Activated CD4-positive, alpha-beta T cell treated with anti-CD3 and anti-CD28 coated beads for 1 hour (primary cell): ENCODE measurements around the gene ERN1.
"Not testable (repeated sequence)": the region's sequence is repeated elsewhere in the genome, so short reads cannot be mapped to it uniquely, and the experiment has no call there.

Source experiments
- DNase-seq: peaks from one replicate; pipeline ENCODE4 v3.0.0-alpha.2; 2020

ERN1 gene

DNA sequence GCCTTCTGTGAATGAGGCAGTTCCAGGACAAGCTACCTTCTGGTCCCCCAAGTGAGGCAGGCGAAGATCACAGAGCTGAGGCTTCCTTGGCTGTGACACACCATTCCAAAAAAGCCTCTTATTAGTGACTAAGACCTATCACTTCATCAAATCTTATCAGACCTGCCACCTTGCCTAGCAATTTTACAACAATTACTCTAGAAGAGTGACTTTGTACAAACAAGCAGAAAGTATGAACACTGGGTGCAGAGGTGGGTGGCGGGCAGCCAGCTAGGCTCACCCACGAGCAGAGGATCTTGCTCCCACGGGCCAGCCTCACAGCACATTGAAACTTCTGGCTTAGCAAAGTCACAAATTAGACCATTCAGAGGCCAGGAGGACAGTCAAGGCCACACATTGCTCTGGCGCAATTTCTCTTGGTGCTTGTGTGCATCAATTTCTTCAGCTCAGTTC, 107.3 kb downstream of the ERN1 start:
- DNase-seq: no peak

DNA sequence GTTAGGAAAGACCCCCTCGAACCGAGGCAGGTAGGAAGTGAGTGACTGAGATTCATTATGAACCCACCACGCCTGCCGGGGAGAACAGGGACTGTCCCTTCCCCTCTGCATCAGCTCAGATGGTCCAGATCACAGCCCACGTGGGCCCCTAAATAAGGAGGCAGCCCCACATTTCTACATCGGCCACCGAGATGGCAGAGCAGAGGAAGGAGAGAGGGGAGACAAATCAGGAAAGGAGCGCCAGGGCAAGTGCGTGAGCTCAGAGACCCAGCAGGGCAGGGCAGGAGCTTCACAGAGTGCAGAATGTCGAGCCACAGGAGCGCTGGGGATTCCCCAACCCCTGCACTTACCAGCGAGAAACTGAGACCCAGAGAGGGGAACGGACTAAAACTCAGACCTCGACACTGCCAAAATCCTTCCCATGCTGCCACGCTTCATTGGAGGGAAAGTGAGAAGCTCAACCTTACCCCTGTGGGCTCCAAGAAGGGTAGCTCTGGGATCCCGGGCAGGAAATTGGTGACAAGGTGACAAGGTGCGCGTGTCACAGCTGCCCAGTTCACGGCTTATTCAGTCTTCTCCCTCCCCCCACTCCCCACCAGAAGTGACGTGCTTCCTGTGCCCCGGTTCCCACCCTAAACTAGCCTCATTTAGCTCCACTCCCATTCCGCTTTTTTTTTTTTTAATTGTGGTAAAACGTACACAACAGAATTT, 109.7 kb downstream of the ERN1 start, which contains the start of gene ICAM2:
Gene ICAM2, minus strand, starts transcription at position 578 of the 711 bp plus-strand sequence. CDS start 13,942 bp downstream, outside the sequence.
- peak; percentile 84 for DNase-seq

DNA sequence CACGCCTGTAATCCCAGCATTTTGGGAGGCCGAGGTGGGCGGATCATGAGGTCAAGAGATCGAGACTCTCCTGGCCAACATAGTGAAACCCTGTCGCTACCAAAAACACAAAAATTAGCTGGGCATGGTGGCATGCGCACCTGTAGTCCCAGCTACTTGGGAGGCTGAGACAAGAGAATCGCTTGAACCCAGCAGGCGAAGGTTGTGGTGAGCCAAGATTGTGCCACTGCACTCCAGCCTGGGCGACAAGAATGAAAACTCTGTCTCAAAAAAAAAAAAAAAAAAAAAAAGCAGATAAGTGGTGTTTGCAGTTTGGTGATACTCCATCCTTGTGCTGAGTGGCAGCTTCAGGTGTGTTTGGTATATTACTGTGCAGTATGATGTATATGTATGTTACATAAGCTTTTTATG, 110.4 kb downstream of the ERN1 start:
- not testable (repeated sequence) for DNase-seq

DNA sequence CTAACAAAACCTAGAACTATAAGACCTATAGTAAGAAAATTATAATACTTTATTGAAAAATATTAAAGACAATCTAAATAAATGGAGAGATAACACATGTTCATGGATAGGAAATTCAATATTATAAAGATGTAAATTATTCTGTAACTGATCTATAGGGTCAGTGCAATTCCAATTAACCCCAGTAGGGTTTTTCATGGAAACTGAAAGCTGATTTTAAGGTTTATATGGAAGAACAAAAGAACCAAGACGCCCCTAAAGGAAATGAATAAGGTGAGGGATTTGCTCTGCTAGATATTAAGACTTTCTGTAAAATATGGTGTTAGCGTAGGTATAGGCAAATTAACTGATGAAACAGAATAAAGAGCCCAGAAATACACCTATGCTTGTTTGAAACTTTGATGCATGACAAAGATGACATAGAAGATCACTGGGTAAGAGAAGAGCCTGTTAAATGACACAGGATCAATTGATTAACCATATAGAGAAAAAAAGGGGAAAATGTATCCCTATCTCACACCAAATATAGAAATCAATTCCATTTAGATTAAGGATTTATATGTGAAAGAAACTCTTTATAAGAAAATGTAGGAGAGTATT, 112.5 kb downstream of the ERN1 start:
- no peak for DNase-seq

DNA sequence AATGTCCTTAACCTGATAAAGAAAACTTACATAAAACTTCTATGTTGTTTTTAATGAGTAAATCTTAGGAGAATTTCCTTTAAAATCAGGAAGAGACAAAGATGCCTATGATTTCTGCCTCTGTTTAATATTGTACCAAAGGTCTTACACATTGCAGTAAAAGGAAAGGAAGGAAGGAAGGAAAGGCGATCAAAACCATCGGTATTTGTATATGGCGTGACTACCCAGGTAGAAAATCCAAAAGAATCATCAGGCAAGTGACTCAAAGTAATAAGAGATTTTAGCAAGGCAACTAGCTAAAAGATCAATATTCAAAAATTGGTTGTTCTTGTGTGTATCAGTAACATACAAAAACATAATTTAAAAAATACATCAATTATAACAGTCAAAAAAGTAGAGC, 113.0 kb downstream of the ERN1 start:
- no peak for DNase-seq

DNA sequence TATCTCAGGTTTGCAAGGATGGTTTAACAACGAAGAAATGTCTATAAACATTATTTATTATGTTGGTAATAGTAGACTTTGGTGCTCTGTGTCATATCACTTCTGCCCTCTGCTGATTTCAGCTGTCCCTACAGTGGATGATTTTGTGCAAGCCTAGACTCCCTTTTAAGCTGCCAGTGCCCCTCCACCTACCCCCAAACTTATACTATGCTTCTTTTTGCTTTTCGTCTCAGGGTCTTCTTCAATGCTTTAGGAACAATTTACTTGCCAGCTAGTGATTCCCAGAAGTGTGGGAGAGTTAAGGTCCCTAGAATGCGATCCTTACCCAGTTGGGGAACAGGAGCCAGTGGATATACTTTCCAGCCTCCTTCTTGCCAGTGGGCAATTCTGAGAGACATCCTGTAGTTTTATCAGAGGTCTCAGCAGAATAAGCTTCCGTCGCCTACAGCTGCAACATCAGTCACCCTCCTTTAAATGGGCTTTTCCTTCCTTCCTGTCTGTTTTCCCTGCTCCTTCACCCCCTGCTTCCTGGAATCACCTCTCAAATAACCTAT, 113.6 kb downstream of the ERN1 start:
- no peak for DNase-seq

DNA sequence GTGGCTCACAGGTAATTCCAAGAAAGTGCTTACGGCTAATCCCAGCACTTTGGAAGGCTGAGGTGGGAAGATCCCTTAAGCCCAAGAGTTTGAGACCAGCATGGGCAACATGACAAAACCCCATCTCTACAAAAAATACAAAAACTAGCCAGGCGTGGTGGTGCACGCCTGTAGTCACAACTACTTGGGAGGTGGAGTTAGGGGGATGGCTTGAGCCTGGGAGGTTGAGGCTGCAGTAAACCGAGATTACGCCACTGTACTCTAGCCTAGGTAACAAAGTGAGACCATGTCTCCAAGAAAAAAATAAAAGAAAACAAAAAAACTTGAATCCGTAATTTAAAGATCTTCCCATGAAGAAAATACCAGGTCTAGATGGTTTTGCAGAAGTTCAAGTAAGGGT, 114.5 kb downstream of the ERN1 start:
- no peak for DNase-seq

DNA sequence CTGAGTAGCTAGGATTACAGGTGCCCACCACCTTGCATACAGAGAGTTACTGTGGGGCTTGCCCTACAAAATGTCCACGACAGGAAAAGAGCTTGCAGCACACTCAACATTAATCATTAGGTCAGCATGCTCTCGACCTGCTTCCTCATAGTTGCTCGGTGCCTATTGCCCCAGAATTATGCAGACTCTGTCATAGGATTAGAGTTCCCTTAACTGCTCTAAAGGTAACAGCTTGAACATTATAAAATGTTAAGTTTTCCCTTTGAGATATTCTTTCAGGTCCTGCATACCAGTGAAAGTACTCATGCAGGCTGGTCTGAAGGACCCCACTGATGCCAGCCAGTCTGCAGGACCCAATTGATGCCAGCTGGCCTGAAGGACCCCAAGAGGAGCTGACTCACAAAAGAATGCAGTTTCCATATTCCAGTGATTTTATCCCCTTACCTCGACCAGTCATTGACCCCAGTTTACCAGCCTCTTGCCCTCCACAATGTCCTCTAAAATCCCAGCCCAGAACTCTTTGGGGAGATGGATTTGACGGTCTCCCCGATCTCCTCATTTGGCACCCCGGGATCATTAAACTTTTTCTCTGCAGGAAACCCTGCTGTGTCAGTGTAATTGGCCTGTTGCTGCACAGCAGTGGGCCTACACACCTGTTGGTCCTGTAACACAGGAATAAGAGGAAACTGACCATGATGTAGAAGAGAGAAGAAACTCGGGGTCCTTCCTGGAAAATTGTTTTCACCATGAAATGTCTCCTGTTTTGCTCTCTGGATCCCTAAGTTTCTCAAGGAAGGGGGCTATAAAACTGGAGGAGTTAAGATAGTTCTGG, 120.2 kb downstream of the ERN1 start:
- DNase-seq: no peak

DNA sequence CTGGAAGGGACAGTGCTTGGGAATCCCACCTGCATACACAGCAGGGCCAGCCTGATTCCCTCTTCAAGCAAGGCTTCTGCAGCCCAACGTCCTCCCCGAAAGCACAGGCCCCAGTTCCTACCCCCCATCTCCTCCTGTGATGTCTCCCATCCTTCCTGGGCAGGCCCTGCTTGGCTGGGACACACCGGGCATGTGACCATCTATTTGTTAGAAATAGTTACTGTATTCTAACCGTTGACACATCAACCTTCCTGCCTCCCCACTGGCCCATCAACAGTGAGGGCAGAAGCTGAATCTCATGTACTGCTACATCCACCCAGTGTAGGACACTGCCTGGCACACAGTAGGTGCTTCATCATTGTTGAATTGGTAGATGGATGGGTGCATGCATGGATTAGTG, 121.1 kb downstream of the ERN1 start:
- DNase-seq: no peak

DNA sequence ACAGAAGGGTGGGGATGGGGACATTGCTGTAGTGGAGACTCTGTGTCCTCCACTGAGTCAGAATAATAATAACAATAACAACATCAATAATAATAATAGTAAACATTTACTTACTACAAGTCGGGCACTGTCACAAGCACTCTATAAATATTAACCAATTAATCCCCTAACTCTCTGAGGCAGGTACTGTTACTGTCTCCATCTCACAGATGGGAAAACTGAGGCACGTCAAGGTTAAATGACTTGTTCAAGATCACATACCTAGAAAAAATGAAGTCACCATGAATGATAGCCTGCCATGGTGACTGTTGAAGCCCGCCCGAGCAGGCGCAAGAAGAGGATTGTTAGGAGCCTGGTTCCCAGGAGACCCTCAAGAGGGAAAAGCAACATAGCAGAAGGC, 121.6 kb downstream of the ERN1 start:
- no peak for DNase-seq

DNA sequence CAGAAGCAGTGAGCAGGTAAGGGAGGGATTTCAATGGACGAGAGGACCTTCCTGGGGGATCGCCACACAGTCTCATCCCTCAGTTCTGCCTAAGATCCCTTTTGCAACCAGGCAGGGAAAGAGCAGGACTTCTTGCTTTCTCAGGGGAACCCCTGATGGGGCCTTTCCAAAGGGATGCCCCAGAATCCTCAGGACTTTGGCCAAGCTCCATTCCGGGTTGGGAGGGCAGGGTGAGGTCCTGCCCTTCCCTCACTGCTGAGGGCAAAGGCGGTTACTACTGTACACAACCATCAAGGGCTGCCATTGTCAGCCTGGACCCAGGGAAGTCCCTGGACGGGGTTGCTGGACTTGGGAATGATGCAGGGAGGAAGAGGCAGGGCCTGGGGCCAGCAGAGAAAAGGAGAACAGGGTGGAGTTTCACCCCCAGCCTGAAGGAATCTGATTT, 122.1 kb downstream of the ERN1 start:
- no peak for DNase-seq

DNA sequence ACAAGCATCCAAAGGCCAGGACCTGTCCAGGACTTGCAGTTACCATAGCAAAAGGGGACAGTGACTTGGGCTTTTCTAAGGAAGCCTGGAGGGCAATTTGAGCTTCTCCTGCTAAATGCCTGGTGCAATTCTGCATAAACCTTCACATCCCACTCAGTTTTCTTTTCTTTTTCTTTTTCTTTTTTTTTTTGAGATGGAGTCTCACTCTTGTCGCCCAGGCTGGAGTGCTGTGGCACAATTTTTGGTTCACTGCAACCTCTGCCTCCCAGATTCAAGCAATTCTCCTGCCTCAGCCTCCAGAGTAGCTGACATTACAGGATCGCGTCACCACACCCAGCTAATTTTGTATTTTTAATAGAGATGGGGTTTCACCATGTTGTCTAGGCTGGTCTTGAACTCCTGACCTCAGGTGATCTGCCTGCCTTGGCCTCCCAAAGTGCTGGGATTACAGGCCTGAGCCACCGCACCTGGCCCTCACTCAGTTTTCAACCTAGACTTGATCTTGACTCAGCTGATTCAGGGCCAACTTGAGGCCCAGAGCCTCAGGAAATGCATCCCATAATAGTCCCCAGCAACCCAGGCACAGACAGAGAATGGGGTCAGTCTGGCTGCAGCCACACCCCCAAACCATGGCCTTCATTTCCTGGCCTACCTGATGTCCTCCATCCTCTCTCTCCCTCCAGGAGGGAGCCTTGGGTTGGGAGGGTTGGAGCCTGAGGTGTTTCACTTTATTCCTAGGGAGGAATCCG, 122.7 kb downstream of the ERN1 start:
- not testable (repeated sequence) for DNase-seq

DNA sequence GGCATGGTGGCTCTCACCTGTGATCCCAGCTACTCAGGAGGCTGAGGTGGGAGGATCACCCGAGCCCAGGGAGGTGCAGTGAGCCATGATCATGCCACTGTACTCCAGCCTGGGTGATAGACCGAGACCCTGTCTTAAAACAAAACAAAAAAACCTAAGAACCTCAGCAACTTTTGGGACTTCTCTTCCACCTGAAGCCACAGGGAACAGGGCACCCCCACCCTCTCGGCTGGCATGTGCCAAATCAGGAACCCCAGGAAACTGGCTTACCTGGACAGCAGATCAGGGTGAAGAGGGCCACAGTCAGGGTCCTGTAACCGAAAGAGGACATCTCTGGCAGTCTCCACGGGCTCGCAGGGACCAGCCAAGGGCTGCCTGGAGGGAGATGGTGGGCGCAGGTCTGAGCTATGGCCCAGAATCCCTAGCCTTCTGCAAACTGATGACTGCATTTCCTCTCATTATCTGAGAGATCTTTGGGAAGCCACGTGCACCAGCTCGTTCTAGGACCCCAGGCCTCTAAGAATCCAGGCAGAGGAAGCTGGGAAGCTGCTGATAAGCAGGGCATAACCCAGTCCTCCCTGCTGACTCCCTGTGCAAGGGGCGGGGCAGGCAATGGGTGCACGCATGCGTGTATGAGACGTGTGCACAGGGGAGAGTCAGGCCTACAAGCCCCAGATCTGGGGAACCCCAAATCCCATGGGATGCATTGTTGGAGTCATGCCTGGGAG, 123.4 kb downstream of the ERN1 start:
- no peak for DNase-seq

DNA sequence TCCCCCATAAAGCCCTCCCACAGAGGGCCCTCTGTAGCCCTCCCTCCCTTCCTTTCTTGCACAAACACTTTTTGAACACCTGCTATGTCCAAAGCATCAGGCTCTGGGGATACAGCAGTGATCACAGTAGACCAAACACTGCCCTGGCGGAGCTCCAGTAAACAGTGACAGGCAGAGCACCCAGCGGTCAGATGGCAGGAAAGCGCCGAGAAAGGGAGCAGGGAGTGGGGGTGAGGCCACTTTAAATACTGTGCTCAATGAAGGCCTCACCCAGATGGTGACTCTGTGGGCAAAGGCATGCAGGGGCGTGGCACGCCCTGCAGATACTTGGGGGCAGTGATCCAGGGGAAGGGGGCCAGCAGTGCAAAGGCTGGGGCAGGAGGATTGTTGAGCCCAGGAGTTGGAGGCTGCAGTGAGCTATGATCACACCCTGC, 124.2 kb downstream of the ERN1 start:
- DNase-seq: no peak

DNA sequence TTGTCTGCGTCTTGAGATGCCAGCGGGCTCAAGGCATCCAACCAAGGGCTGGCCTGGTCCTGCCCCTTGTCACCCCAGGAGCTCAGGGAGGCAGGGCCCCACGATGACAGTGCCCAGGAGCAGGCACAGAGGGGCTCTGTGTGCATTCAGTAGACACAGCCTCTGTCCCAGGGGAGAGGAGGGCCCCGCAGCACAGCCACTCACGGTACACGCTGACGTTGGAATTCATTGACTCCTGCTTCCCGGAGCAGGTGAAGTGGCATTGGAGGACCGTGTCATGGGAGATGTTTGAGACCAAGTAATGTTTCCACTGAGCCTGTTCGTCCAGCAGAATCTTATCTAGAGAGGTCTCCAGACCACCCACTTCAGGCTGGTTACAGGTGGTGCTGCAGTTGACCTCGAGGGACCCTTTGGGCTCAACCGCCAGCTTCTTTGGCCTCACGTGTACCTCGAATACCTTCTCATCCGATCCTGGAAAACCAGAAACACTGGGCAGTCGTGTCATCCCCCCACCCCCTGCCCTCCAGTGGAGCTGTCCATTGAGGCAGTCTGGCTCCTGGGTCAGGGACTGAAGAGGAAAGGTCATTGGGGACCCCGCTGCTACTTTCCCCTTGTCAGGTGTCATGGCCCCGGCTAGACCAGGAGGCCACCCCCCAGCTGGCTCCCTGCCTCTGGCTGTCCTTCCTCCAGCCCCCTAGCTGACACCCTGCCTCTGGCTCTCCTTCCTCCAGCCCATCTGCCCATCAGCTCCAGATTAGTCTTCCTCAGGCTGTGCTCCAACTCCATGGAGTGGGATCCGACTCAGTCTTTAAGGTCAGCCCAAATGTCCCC, 124.8 kb downstream of the ERN1 start:
- peak; percentile 7 for DNase-seq

DNA sequence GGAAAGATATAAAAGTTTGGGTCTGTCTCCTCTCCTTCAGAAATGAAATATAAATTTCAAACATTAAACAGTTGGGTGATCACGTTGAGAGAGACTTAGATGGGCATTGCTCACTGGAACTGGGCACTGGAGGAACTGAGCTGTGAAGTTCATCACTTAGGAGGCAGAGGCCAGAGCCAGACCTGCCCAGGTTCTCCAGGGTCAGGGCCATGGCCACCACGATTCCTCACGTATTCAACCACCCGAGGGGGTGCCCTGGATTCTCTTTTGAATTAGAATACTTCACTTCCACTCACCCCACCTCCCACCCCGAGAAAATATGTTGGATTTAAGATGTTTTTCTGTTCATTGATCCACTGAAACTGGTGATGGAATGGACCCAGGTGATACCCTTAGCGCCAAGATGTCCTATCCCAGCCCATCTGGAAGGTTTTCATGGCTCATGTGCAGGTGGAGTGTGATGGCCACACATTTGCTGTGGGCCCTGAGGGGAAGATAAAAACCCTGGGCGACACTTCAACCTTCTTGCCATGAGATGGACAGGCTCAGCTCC, 125.7 kb downstream of the ERN1 start:
- DNase-seq: no peak

DNA sequence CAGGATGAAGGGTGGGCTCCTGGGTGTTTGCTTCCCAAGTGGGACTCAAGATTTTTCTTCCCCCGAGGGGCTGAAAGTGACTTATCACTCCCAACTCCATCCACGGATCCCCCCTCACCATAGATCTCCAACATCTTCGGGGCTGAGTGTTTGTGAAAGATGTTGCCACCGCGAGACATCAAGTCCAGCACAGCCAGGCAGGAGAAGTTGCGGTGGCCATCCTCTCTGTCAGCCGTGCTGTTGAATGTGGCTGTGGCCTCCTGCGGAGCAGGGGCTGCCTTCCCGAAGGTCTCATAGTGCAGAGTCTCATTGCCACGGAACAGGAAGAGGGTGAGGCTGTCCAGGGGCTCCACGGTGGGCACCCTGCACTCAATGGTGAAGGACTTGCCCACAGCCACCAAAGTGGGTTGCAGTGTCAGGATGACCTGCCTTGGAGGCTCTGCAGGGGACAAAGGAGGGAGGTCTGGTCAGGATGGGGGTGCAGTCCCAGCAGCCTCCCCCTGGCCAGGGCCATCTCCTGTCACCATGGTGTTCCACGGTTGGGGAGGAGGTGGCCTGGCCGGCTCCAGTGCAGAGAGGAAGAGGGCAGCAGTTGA, 126.3 kb downstream of the ERN1 start:
- DNase-seq: no peak

DNA sequence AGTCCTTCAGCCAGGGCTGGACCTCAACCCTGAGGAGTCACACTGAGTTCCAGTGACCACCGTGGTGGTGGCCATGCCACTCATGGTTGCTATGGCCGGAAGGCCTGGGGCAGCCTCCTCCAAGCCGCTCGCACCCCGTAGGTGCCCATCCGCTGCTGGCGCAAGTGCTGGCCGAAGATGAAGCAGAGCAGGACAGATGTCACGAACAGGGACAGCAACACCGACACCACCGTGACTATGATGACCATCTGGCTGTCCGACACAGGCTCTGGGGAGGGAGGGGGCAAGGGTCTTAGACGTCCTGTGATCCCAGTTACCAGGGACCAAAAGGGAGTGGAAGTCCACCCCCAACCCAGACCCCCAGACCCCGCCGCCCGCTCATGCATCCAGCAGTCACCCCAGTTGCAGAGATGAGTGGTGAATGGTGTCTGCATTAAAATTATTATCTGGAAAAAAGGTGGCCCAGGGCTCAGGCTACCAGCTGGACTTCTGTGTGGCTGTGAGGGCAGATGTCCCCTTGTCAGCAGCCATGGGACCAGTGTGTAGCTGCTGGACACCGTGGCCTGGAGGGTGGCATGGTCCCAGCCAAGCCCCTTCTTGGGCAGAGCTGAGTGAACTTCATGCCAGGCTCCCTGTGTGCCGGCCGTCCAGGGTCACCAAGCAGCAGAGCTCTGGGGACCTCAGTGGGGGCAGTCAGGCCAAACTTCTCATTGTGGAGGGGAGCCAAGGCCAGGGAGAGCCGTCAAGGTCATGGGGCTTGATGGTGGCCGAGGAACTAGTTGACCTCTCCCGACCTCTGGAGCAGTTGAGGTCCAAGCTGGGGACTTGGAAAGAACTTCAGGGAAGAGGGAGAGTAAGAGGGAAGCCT, 127.1 kb downstream of the ERN1 start:
- DNase-seq: no peak
